Activated CD4-positive, alpha-beta T cell treated with anti-CD3 and anti-CD28 coated beads for 48 hours (primary cell): ENCODE measurements around the gene ARHGAP45.
"Not testable (repeated sequence)": the region's sequence is repeated elsewhere in the genome, so short reads cannot be mapped to it uniquely, and the experiment has no call there.

Source experiments
- DNase-seq: peaks from one replicate; pipeline ENCODE4 v3.0.0-alpha.2; 2020

Gene ARHGAP45

DNA sequence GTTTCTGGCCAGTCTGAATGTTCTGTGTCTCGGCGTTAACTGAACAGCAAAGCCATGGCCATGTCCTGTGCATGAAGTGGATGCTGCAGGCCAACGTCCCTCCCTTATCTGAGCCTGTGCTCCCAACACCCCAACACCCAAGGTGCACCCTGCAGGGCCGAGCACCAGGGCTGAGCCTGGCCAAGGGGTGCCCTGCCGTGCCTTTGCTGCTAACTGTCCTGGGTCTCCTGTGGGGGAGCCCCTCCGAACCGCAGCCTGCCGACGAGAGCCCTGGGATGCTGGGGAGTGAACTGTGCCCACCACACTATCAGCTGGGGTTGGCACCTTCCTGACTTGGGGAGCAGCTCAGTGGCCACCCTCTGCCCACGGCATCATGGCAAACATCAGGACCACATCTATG is 54.4 kb downstream of the ARHGAP45 start:
- DNase-seq, result no peak

DNA sequence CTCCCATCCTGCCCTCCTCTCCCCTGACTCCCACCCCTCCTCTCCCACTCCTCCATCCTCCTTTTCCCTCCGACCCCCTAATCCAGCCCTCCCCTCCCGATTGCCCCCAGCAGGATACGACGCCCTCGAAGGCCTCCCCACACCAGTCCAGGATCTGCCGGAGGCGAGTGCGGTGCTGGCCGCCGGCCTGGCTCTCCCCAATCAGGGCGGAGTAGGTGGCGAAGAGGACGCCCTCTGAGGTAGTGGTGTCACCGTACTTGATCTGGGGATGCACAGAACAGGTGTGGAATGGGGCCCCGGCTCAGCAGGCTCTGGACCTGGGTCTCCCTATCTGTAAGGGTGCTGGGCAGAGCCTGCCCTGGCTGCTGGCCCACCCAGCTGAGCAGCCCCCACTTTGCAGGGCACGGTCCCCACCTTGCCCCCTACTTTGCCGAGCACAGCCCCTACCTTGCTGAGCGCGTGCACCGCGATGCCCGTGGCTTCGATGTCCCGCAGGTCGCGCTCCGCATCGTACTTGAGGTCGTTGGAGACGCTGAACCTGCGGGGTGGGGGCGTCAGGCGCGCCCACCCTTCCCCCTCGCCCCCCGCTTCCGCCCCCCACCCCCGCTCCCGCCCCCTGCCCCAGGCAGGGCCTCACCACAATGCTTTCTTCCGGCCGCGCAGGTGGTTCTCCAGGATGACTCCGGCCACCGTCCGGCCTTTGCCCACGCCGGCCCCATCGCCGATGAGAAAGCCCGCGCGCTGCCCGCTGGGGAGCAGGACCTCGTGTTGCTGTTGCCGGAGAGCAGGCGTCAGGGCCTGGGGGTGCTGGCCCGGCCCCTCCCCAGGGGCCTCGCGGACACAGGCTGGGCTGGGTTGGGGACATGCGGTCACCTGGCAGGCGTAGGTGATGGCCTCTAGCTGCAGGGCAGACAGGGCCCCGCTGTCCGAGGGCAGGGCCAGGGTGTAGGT is 55.3 kb downstream of the ARHGAP45 start:
- DNase-seq, result no peak

DNA sequence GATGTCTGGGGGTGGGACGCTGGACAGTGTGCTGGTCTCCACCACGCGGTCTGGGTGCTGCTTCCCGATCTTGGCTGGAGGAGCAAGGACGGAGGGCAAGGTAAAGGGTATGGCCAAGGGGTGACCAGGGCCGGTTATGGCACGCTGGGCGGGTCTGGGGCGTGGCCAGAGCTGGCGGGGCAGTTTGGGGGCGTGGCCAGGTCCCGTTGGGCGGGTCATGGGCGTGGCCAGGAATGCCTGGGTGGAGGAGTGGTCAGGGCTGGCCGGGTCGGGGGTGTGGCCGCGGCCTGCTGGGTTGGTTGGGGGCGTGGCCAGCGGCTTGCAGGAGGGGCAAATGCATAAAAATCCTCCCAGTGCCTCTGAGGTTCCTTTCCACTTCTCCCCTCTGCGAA is 56.0 kb downstream of the ARHGAP45 start:
- peak; percentile 83 for DNase-seq

DNA sequence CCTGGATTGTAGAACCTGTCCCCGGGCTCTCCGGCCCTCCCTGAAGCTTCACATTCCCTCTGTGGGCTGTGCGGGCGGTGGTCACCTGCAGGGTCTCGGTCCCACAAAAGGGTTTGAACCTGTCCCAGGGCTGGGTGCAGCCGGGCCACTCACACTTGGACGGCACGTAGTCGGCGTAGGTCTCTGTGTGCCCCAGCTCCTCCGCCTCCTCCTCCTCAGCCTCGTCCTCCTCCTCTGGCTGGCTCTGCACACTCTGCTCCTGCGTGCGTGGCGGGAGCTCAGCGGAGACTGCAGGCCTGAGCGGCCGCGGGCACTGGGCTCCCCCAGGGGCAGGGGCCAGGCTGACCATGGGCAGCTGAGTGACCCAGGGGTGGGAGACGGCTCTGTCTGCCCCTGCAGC is 56.4 kb downstream of the ARHGAP45 start:
- DNase-seq, result no peak

DNA sequence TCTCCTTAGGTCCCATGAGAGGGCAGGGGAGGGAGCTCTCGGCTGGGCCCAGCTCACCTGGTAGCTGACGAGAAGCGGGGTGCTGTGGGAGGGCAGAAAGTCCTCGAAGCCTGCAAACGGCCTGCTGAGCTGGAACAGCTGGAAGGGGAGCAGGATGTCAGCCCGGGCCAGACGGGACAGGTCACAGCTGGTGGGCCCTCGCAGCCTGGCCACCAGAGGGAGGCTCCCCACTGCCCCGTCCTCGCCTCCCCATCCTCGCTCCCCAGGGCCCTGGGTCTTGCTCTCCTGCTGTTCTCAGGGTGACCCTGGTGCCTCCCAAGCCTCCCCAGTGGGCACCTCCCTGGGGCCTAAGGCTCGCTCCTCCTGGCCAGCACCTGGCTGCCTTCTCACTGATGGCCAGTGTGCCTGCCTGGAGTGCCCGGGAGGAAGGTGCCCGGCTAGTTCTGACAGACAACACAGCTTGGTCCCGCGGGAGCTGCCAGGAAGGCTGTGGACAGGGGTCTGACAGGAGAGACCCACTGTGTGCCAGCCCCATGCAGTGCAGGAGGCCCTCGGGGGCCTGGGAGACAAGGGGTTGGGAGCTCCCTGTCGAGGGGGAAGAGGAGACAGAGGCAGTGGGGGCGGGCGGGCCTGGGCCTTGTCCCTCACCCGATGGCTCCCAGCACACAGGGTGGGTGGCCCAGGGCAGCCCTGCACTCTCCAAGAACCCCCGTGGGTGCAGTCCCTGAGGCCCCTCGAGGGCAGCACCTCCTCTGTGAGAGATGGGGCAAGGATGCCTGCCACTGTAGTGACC is 57.1 kb downstream of the ARHGAP45 start:
- no peak for DNase-seq

DNA sequence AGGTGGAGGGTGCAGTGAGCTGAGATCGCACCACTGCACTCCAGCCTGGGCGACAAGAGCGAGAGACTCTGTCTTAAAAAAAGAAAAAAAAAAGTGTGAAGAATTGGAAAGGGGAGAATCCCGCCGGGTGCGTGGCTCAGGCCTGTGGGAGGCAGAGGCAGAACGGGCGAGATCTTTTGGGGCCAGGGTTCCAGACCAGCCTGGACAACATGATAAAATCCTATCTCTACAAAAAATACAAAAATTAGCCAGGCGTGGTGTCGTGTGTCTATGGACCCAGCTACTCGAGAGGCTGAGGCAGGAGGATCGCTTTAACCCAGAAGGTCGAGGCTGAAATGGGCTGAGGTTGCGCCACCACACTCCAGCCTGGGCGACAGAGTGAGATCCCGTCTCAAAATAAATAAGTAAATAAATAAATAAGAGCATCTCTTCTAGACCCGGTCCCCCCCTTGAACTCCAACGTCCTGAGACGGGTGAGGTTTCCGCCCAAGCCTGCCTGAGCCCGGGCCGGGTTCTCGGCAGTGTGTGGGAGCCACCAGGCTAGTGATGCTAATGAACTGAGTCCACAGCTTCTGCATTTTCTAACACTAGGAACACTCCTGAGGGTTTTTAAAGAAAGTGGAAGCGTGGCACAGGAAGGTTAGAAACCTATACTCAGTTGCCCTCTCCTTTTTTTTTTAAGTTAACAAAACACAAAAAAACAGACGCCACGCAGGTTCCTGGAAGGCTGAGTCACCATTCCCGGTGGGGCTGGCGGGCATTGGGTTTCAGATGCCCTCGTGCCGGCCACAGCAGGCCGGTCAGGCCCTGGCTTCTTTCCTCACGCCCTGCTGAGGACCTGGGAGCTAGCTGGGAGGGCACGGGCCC is 58.9 kb downstream of the ARHGAP45 start:
- no peak for DNase-seq

DNA sequence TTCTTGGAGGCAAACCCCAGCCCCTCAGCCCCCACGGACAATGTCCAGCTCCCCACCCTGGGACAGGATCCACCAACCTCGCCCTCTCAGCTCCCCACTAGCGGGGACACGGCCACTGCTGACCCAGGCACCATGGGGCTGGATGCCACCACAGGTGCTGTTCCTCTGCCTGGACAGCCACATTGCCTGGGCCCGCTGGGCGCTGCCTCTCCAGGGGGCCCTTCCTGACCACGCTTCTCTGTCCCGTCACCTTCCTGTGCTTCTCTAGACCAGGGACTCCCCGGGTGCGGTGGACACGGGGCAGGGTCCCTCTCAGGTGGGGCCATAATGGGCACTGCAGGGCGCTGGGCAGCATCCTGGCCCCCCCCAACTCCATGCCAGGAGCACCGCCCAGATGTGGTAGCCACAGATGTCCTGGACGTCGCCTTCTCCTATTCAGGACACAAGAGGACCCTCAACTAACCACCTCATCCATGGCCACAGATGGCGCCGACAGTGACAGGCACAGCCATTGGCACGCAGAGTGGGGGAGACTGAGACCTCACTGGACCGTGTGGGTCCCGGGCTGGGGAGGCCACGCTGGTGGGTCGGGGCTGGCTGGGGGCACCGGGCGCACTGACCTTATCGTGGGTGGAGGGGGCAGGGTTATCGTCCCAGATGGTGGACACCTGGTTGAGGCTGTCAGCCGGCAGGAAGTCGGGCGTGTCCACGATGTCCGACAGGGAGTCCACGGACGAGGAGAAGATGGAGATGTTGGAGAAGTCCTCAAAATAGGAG is 60.2 kb downstream of the ARHGAP45 start:
- no peak for DNase-seq

DNA sequence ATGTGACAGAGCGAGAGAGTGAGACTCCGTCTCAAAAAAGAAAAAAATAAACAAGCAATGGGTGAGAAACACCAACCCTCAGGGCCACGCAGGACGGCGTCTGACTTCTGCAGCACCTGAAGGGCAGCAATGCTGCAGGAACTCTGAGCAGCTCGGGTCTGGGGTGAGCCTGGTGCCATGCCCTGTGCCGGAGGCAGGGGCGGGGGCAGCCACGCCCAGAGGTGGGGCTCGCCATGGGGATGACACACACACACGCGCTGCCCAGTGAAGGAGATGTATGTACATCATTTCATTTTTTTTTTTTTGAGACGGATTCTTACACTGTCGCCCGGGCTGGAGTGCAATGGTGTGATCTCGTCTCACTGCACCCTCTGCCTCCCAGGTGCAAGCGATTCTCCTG is 61.1 kb downstream of the ARHGAP45 start:
- no peak for DNase-seq

DNA sequence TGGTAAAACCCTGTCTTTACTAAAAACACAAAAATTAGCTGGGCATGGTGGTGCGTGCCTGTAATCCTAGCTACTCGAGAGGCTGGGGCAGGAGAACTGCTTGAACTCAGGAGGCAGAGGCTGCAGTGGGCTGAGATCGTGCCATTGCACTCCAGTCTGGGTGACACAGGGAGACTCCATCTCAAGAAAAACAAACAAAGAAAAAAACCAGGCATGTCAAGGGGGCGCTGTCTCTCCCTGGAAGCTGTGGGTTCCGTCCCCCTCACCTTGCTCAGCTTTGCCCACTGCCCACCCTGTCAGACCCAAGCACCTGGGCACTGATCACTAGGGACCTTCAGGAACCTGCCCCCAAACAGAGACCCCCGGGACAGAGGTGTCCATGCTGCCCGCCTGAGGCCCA is 62.1 kb downstream of the ARHGAP45 start:
- not testable (repeated sequence) for DNase-seq

DNA sequence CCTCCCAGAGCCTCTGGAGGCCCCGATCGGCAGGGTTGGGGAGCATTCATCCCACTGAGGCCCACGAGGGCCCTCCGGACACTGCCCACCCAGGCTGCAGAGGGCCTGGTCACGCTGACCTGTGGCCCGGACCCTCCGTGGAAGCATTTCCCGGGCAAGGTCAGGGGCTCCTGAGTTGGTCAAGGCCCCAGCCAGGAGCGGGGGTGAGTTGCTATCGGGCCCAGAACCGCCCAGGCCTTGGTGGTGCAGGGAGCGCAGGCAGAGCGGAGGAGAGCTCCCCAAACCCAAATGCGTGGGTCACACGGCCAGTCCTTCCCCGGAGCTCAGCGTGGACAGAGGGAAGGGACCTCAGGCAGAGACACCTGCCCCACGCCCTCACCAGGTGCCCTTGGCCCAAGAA is 62.6 kb downstream of the ARHGAP45 start:
- DNase-seq, result no peak

DNA sequence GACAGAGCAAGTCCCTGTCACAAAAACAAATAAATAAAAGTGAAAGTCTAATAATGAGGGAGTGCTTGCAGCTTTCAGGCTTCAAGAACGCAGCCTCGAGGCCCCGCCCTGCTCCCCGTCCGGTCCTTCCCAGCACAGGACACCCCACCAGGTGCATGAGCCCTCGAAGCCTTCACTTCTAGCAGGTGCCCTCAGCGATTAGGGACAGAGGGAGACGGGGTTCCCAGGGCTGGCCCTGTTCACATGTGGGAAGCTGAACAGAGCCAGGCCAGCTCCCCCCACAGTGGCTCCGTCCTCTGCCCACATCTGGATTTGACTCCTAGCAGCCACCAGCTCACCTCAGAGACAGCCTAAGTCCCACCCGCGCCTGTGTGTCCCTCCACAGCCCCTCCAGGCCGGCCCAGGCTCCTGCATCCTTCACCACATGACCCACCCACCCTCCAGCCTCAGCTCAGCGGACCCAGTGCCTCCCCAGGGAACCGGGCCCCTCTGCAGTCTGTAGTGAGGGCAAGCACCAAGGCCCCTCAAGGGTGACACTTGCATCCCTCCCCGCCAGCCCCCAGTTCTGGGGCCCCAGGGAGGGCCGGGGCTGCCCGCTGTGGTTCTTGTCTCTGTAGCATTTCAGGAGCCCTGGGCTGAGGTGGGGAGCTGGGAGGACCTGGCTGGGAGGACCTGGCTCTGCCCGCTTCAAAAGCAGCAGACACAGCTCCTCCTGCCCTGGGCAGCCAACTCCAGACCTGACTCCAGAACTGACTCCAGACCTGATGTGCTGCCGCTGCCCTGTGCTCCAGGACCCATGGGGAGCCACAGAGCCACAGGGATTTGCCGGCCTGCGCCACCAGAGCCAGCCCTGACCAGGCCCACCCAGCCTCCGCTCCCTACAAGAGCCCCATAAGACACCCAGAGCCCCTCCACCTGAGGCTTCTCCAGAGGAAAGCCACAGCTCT is 64.1 kb downstream of the ARHGAP45 start:
- DNase-seq, result peak; percentile 70

DNA sequence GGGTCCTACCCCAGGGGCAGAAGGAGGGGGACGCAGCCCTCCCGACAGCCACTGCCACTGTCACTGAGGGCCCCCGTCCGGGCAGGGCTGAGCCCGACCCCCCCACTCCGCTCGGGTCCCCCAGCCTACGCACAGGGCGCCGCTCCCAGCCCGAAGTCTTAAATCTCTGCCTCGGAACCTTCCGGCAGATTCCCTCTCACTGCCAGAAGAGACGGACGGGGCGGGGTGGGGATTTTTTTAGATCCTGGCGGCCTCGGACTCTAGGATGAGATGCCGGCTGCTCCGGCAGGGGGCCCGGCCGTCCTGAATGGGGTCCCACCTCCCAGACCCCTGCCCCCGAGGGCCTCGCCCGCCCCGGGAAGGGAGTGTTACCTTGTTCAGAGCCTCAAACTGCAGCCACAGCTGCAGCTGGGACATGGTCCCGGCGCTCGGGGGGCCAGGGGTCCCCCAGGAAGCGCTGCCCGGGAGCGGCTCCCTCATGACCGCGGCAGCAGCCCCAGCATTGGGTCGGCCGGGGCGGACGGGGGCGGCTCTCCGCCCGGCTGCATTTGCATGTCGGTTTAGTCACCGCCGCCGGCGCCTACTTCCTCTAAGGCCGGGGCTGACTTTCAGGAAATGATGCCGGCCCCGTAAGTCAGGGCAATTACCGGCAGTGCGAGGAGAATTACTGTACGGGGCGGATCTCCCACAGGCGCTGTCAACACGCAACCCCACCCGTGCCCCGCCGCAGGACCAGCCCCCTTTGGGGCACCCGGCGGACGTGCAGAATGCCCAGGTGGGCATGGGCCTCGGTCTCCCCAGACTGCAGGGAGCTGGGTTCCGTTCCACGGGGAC is 65.0 kb downstream of the ARHGAP45 start:
- peak; percentile 94 for DNase-seq

DNA sequence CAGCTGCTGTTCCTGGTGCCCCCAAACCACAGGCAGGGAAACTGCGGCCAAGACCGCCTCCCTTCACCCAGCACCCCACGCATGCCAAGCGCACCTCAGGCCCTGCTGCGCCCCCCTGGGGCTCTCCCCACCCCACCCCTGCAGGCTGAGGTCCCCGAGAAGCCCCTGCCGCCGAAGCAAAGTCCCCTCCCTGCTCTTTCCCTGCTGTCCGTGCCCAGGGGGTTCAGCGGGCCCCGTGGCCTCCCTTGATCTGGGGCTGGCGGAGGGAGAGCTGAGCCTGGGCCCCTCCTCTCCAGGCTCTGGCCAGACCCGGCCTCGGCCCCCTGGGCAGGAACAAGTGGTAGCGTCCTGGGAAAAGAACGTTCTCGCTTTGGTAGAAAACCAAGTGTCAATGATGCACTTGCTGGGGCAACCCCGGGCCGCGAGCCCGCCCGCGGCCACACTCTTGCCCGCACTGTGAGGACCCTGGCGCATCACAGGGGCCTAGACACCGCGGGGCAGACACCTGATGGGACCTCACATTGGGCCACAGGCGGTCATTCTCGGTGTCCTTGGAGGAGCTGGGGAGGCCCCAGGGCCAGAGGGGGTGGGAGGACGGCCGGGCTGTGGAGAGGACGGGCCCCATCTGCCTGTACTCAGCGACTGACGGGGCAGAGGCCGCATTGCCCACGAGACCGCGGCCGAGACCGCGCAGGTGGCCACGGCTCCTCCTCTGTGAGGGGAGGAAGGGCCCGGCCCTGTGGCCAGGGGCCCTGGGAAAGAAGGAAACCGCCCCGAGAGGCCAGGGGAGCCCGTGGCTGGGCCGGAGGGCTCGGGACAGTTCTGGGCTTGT is 65.8 kb downstream of the ARHGAP45 start:
- DNase-seq, result no peak

DNA sequence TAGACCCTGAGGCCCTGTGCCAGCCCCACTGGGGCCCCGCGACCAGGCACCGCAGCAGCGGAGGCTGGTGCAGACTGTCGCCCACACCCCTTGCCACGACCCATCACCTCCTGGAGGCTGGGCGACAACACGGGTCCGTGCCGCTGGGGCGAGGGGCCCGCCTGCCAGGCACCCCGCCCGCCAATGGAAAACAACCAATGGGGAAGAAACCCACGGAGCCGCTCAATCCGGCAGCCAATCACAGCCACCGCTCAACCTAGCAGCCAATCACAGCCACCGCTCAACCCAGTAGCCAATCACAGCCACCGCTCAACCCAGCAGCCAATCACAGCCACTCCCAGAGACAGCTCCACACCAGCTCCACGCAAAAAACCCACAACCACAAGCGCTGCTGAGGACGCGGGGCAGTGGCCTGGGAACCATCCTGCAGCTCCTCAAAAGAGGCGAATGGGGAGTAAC is 66.5 kb downstream of the ARHGAP45 start:
- peak; percentile 90 for DNase-seq

DNA sequence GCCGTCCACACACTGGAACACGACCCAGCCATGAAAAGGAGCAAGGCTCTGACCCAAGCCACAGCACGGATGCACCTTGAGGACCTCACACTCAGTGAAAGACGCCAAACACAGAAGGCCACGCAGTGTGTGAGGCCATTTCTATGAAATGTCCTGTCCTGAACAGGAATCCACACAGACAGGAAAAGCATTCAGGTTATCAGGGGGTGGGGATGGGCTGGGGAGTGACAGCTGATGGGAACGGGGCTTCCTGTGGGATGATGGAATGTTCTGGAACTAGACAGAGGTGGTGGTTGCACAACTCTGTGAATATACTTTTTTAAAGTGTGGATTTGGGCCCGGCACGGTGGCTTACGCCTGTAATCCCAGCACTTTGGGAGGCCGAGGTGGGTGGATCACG is 67.5 kb downstream of the ARHGAP45 start:
- DNase-seq, result no peak

DNA sequence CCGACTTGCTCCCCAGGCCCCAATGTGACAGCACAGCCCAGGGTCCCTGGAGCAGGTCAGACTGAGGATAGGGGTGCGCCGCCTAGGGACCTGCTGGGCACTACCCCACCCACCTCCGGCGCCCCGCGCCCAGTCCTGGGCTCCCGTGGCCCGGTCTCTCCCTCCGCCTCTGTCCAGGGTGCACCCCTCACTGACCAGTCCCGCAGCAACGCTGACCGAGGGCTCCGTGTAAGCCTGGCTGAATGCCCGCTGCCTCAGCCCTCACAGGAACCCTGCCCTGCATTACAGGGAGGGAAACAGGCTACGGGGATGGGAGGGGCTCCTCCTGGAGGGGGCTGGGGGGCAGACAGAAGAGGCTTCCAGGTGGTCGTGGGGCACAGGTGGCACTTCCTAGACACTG is 68.5 kb downstream of the ARHGAP45 start:
- no peak for DNase-seq

DNA sequence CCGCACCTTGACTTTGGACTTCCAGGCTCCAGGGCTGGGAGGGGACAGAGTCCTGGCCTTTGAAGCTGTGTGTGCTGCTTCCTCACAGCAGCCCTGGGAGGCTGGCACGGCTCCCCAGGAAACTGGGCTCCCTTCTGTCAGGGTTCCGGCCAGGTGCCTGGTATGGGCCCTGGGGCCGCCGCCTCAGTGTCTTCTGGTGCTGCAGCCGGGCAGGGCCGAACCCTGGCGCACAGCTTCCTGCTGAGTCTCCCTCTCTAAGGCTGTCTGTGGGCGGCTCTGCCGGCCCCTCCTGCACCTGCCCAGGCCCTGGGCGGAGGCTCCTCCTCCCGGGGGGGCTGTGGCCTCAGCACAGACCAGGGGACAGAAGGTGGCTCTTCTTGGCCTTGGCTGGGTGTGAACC is 69.2 kb downstream of the ARHGAP45 start:
- no peak for DNase-seq
